K562 (cell line): Measurements from ENCODE around the gene HSD11B2. TPM values are rescaled to one million over a fixed set of nuclear protein-coding genes. Genes with fewer than 3 reads are reported as not detected.
A peak's percentile ranks its signal among the peaks of the same experiment; 100 is the strongest.

ENCODE experiments used
- ATAC-seq: fragments of 200-7000 bp; cut with Tn5 transposase; 3 replicates; pipeline ENCODE4 v1.9.1; 2020; ENCODE audit warnings: moderate library complexity
- BruUV-seq: library from RNA; stranded (reverse); fragments of 400-500 nt; replicated peaks from 2 replicates; lab custom pipeline; 2021; lab: Mats Ljungman, UMichigan
- CTCF ChIA-PET: fragments of 300-600 bp; formaldehyde crosslinking; extraction: SDS; loops from one replicate; lab custom pipeline; 2021; ENCODE audit warnings: low intra/inter-chr PET ratio; lab: Yijun Ruan, JAX
- POLR2A ChIA-PET: fragments of 300-600, 350-650 bp; sonication (Branson Sonifier 250); formaldehyde crosslinking; extraction: SDS; loops from one replicate; lab custom pipeline; 2021; ENCODE audit warnings: antibody characterized with exemption, inconsistent platforms; lab: Yijun Ruan, JAX
- DNase-seq, 4 experiments: peaks; one replicate each; pipeline versions ENCODE4 v3.0.0 to v3.0.0-alpha.2; 2011 to 2018; ENCODE audit warnings: low spot score in 3 of 4, mixed read lengths in 3 of 4; ENCODE audit errors: extremely low read depth in 1 of 4
- FAIRE-seq: peaks from 2 replicates; lab custom pipeline; 2011; peaks lifted over from hg19 to GRCh38; lab: Jason Lieb, UNC
- H2AFZ ChIP-seq: 2 replicates; pipeline ENCODE4 v1.6.0; 2011; ENCODE audit warnings: low read depth, low read length, control low read depth, inconsistent platforms
- H3K27ac ChIP-seq: fragments of 200-600 bp; 3 replicates; pipeline ENCODE4 v1.8.0; 2011; ENCODE audit warnings: low read depth, mild to moderate bottlenecking, control low read depth, inconsistent platforms, low read length, moderate library complexity, mixed read lengths; ENCODE audit errors: extremely low read depth
- H3K27me3 ChIP-seq, 2 experiments: fragments of 300-600 bp in 1 of 2; 2 replicates in 1 of 2; 3 replicates in 1 of 2; pipeline versions ENCODE4 v1.6.0 to v1.8.0; 2011; ENCODE audit warnings: inconsistent platforms in 2 of 2, low read length in 2 of 2, mild to moderate bottlenecking in 1 of 2, mixed read lengths in 1 of 2, moderate library complexity in 1 of 2; ENCODE audit not compliant: control insufficient read depth in 2 of 2, insufficient read depth in 2 of 2
- H3K36me3 ChIP-seq: fragments of 300-600 bp; 3 replicates; pipeline ENCODE4 v1.8.0; 2011; ENCODE audit warnings: mild to moderate bottlenecking, low read length, inconsistent platforms; ENCODE audit not compliant: control insufficient read depth, insufficient read depth
- H3K4me1 ChIP-seq, 2 experiments: fragments of 200-600 bp in 1 of 2; replicated peaks in 1 of 2; 2 replicates in 1 of 2; 3 replicates in 1 of 2; pipeline versions ENCODE4 v1.5.1 to v1.8.0; 2011; ENCODE audit warnings: inconsistent platforms in 2 of 2, low read length in 2 of 2, mild to moderate bottlenecking in 1 of 2, mixed read lengths in 1 of 2, moderate library complexity in 1 of 2; ENCODE audit not compliant: control insufficient read depth in 2 of 2, insufficient read depth in 2 of 2
- H3K4me2 ChIP-seq: 2 replicates; pipeline ENCODE4 v1.6.1; 2011; ENCODE audit warnings: low read length, control low read depth, inconsistent platforms, mixed read lengths; ENCODE audit not compliant: insufficient read depth
- H3K4me3 ChIP-seq: fragments of 200-600 bp; sonication (generic), shearing (Covaris generic); 2 replicates; pipeline ENCODE4 v1.5.1; 2016; ENCODE audit warnings: control low read depth, inconsistent platforms
- H3K79me2 ChIP-seq: fragments of 200-600 bp; 3 replicates; pipeline ENCODE4 v1.8.0; 2011; ENCODE audit warnings: low read length, inconsistent platforms; ENCODE audit not compliant: control insufficient read depth, insufficient read depth
- H3K9ac ChIP-seq, 2 experiments: 2 replicates each; pipeline versions ENCODE4 v1.6.0 to v1.6.1; 2011; ENCODE audit warnings: low read depth in 2 of 2, low read length in 2 of 2, control low read depth in 1 of 2, inconsistent platforms in 1 of 2, mild to moderate bottlenecking in 1 of 2, mixed read lengths in 1 of 2; ENCODE audit not compliant: insufficient read depth in 1 of 2
- H3K9me1 ChIP-seq: one replicate; pipeline ENCODE4 v1.6.0; 2011; ENCODE audit warnings: inconsistent platforms, mild to moderate bottlenecking, low read length, moderate library complexity; ENCODE audit not compliant: control insufficient read depth, insufficient read depth
- H3K9me3 ChIP-seq: replicated peaks from 2 replicates; pipeline ENCODE4 v1.5.1; 2011; ENCODE audit warnings: low read depth, low read length, inconsistent platforms; ENCODE audit not compliant: control insufficient read depth, insufficient read depth
- H4K20me1 ChIP-seq: replicated peaks from 2 replicates; pipeline ENCODE4 v1.6.1; 2011; ENCODE audit warnings: low read length, inconsistent platforms, mixed read lengths; ENCODE audit not compliant: control insufficient read depth, insufficient read depth
- CHD2 ChIP-seq: IDR thresholded peaks from 2 replicates; pipeline ENCODE4 v1.6.1; 2011; ENCODE audit warnings: low read depth, low read length
- CREM ChIP-seq: IDR thresholded peaks from 2 replicates; pipeline ENCODE4 v1.6.1; 2014; ENCODE audit warnings: antibody characterized with exemption, low read depth
- DEAF1 ChIP-seq: fragments of 450-650 bp; formaldehyde crosslinking; IDR thresholded peaks from 2 replicates; pipeline ENCODE4 v1.4.0; 2020; ENCODE audit warnings: mild to moderate bottlenecking, moderate library complexity
- DPF2 ChIP-seq: fragments of 450-650 bp; IDR thresholded peaks from 2 replicates; pipeline ENCODE4 v1.6.1; 2016
- MXI1 ChIP-seq: IDR thresholded peaks from 2 replicates; pipeline ENCODE4 v1.6.1; 2011; ENCODE audit warnings: low read depth, mild to moderate bottlenecking, improper control_type of control experiment, low read length
- NFIX ChIP-seq: fragments of 250-450 bp; sonication (Bioruptor Pico); IDR thresholded peaks from 2 replicates; pipeline ENCODE4 v1.4.0; 2020; ENCODE audit warnings: low read depth, mild to moderate bottlenecking, moderate library complexity
- NR2C1 ChIP-seq, 2 experiments: fragments of 450-650 bp; IDR thresholded peaks; 2 replicates each; pipeline ENCODE4 v1.6.1; 2017; ENCODE audit warnings: mild to moderate bottlenecking in 2 of 2, antibody characterized with exemption in 1 of 2, inconsistent platforms in 1 of 2, missing compliant biosample characterization in 1 of 2, missing genetic modification characterization in 1 of 2
- RBBP5 ChIP-seq: fragments of 200-600 bp; sonication (generic); IDR thresholded peaks from 2 replicates; pipeline ENCODE4 v1.6.1; 2012; ENCODE audit warnings: borderline replicate concordance, mild to moderate bottlenecking, low read length, control low read depth, inconsistent platforms; ENCODE audit not compliant: insufficient read depth, poor library complexity, severe bottlenecking
- SIN3A ChIP-seq, 2 experiments: fragments of 150-350 bp in 1 of 2; IDR thresholded peaks; 2 replicates each; pipeline ENCODE4 v1.6.1; 2011 to 2016; ENCODE audit warnings: borderline replicate concordance in 2 of 2, low read depth in 2 of 2, low read length in 2 of 2, mild to moderate bottlenecking in 2 of 2, moderate library complexity in 2 of 2; ENCODE audit not compliant: control insufficient read depth in 1 of 2
- SP1 ChIP-seq: sonication (generic); formaldehyde crosslinking; IDR thresholded peaks from 2 replicates; pipeline ENCODE4 v1.8.1; 2022; ENCODE audit warnings: mild to moderate bottlenecking, missing genetic modification reagents
- TEAD4 ChIP-seq, 2 experiments: sonication (generic) in 1 of 2; formaldehyde crosslinking in 1 of 2; IDR thresholded peaks; 2 replicates each; pipeline versions ENCODE4 v1.6.1 to v1.8.0; 2012 to 2022; ENCODE audit warnings: borderline replicate concordance in 1 of 2, inconsistent platforms in 1 of 2, low read length in 1 of 2, mild to moderate bottlenecking in 1 of 2, missing genetic modification reagents in 1 of 2
- ZBTB11 ChIP-seq, 3 experiments: fragments of 200-800 bp in 1 of 3; fragments of 250-450 bp in 1 of 3; fragments of 450-650 bp in 1 of 3; sonication (Bioruptor Pico) in 1 of 3; sonication (Bioruptor generic) in 1 of 3; formaldehyde crosslinking in 1 of 3; IDR thresholded peaks; 2 replicates each; pipeline versions ENCODE4 v1.6.1 to v1.8.0; 2016 to 2022; ENCODE audit warnings: mild to moderate bottlenecking in 2 of 3, missing genetic modification characterization in 2 of 3, missing compliant biosample characterization in 1 of 3, moderate library complexity in 1 of 3
- ZNF408 ChIP-seq: fragments of 250-450 bp; sonication (Bioruptor Pico); IDR thresholded peaks from 2 replicates; pipeline ENCODE4 v1.4.0; 2020; ENCODE audit warnings: low read depth, mild to moderate bottlenecking, moderate library complexity
- WGBS: fragments of 100-300 bp; shearing (Covaris generic); methylation state at CpG from one replicate; pipeline ENCODE4 v1.1.6; 2016; ENCODE audit warnings: low coverage, mixed read lengths; ENCODE audit not compliant: insufficient coverage; ENCODE audit errors: missing lambda C conversion rate; 5-methylcytosine and 5-hydroxymethylcytosine counted together
- in situ Hi-C: fragments of 300-500 bp; cut with MboI; formaldehyde crosslinking; loops from 4 replicates; pipeline ENCODE4 v1.15.0; 2018; ENCODE audit warnings: inconsistent platforms, mixed read lengths
- intact Hi-C: fragments of 100-400 bp; cut with micrococcal nuclease; formaldehyde crosslinking; loops from 2 replicates; pipeline ENCODE4 v1.14.2; 2022
- polyA plus RNA-seq, 8 experiments: library from polyadenylated mRNA; depleted of rRNA in 4 of 8; stranded (reverse) in 5 of 8; unstranded in 3 of 8; fragments of >200 nt; fragmentation: Nextera tagmentation in 2 of 8; fragmentation: Illumina TruSeq in 1 of 8; extraction: Ambion mirVana in 2 of 8; extraction: Trizol in 1 of 8; gene quantifications; 2 replicates each; pipeline versions ENCODE4 v1.2.1 to v1.2.3, GENCODE V29; 2011 to 2014; ENCODE audit warnings: inconsistent platforms in 1 of 8, missing spikeins in 1 of 8
- total RNA-seq, 7 experiments: library from RNA; depleted of rRNA in 6 of 7; stranded (reverse); fragments of >200 nt in 6 of 7; fragmentation: Illumina TruSeq in 2 of 7; extraction: Trizol in 2 of 7; gene quantifications; 2 replicates each; pipeline versions ENCODE4 v1.2.1 to v1.2.3, GENCODE V29; 2011 to 2021; ENCODE audit warnings: low replicate concordance in 1 of 7

Gene HSD11B2
- total and polyA plus RNA-seq, 9 of the 15 experiments (the other 6 are each of a cell fraction or from before 2014, with no cell fraction given): 0.08 to 2.0 (median 0.79) TPM

DNA sequence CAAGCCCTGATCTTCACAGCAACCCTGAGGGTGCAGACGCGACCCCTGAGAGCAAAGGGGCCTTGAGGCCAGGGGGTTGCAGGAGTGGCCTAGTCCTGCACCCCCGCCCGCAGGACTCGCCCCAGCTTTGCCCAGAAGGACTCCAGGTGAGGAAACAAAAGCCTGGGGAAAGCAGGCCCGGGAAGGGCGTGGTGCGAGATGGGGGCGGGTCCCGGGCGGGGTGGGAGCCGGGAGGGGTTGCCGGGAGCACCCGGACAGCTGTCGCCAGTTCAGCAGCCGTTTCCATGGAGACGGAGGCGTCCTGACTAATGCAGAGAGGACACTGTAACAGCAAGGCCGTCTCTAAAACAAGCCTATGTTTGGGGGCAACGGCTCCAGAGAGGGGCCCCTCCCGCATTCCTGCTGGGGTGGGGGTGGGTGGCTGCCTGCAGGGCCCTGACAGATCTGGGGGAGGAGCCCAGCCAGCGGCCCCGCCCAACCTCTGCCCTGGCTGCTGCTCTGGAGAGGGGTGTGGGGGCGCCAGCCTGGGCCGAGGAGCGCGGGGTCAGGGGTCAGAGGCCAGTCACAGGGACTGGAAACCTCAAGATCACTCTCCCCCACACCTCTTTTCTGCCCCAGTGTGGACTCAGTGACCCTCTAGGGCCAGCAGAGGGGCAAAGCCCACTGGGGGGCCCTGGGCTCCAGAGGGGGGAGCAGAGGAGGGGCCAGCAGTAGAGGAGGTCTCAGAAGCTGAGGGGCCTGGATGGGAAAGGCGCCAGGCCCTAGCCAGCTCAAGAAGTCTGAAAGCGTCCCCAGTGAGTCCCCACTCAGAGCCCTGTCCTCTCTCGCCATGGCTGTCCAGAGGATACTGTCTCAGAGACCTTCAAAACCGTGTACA is 34.5 kb upstream of the HSD11B2 start:
- Histone ChIP-seq H3K36me3 (no peaks in the 10 kb centered on the region), H4K20me1 (no peaks in the 10 kb centered on the region), H3K27ac (peak overlapping the region; percentile 2; the same call in 1 of the 3 replicates), H3K4me3 (peak overlapping the region; percentile 23; the same call in 1 of the 2 replicates), H3K4me1 (peaks cover 19 to 93% of the 10 kb centered on the region in 2 experiments), H3K4me2 (peak overlapping the region; percentile 59), H3K79me2 (no peaks in the 10 kb centered on the region), H3K27me3 (peaks cover 0 to 22% of the 10 kb centered on the region in 2 experiments; a peak in 2 of 5 replicates), H2AFZ (peak overlapping the region; percentile 76), H3K9me1 (no peaks in the 10 kb centered on the region), H3K9ac (peak overlapping the region in 1 of 2 experiments; percentile 87; a peak in 3 of 4 replicates), H3K9me3 (no peaks in the 10 kb centered on the region)
- no TSS peak for BruUV-seq
- ChIA-PET CTCF (no interaction called here), POLR2A (no interaction called here)
- intact Hi-C loops: loop anchor here (5.0 to 10.0 kb wide), 2 partner anchors 52 to 134 kb away; no protein-coding TSS in a partner anchor
- in situ Hi-C loops: no loop called here
- peak; percentile 92 to 94 (median 93) for DNase-seq
- WGBS: 12% methylated on average over 19 of the region's 31 CpGs
- FAIRE-seq: peak; percentile 80
- peak; percentile 79 for ATAC-seq
- TF ChIP-seq SP1 (CRISPR knock-in tag) (0 out of 2 replicates have a peak, but pooled peaks have one; percentile 46), NFIX (no peak), ZNF408 (CRISPR knock-in tag) (no peak), DEAF1 (no peak), ZBTB11 (CRISPR knock-in tag; IDR thresholded peaks at IDR 0.05) (peak in 1 of 3 experiments; percentile 60; a peak in 1 of 6 replicates), RBBP5 (no peak), TEAD4 (IDR thresholded peaks at IDR 0.05; ENCODE audit: low read length) (peak; percentile 46; the same call in 1 of the 2 replicates), TEAD4 (CRISPR knock-in tag; IDR thresholded peaks at IDR 0.05; ENCODE audit: borderline replicate concordance) (no peak), MXI1 (peak; percentile 77), CHD2 (peak; percentile 30), SIN3A (IDR thresholded peaks at IDR 0.05; ENCODE audit: borderline replicate concordance in 2 of 2, control insufficient read depth in 1 of 2, low read depth in 2 of 2, low read length in 2 of 2) (peak; percentile 94 to 95), NR2C1 (IDR thresholded peaks at IDR 0.05) (peak; percentile 90), NR2C1 (tag; IDR thresholded peaks at IDR 0.05) (peak; percentile 90), CREM (0 out of 2 replicates have a peak, but pooled peaks have one; percentile 15), DPF2 (no peak)
